GM21447 (cell line): ENCODE results near the gene CNTN3.

Experiments used
- ATAC-seq: cut with Tn5 transposase; IDR thresholded peaks from one replicate; pipeline ENCODE4 v1.9.1; 2021; ENCODE audit not compliant: unreplicated experiment

The CNTN3 gene

DNA sequence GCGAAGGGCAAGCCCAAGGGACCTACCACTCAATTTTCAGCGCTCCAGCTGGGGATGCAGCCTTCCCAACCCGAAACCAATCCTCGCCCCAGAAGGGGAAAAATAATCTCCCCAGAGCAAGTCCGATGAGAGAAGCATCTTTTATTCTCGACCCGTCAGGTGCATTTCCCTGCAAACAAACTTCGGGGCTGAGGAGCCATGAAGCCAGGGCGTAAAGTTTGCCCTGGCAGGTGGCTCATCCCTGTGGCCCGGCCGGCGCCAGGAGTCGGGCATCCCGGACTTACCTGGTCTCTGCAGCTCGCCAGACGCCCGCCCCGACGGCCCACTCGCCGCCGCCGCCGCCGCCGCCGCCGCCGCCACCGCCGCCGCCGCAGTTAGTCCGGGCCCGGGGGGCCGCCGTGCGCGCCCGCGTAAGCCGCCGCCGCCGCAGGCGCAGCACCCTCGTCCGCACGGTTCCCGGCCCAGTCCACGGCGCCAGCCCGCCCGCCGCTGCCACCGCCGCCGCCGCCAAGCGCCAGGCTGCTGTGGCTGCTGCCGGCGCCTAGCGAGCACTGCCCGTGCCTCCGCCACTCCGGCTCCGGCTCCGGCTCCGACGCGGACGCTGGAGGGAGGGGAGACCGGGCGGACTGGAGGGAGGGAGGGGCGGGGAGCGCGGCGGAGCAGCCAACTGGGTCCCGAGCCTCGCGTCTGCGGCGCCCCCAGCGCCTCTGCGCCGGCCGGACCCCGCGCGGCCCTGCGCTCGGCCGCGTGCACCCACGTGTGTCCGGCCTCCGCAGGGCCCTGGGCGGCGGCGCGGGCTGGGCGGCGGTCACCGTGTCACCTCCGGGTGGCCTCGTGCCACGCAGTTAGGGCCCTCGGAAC lies at the start of gene CNTN3:
Gene CNTN3, minus strand, starts transcription at position 553 of the 861 bp plus-strand sequence. CDS start 93,547 bp downstream, outside the sequence.
- no peak for ATAC-seq

- ATAC-seq, result no peak
Measured at GRCh38 chr3:74663178-74663577, 48.7 kb upstream of the CNTN3 start.

DNA sequence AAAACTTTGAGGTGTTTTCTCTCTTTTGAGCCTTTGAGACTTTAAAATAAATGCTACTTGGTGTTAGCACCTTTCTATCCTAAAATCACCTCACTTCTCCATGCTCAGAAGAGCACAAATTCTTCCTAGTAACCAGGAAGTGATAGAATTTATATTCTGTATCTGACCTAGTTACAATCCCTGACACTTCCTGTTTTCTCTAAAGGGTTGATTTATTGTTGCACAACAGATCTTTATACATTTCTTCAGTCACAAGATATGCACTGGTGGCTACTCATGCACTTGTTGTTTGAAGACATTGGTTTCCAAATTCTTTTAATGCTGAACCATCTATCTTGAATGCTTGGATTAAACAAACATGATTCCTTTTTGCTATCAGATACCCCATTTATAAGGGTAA lies 47.2 kb upstream of the CNTN3 start:
- ATAC-seq, result no peak

GRCh38 chr3:74651885-74652284 lies 37.4 kb upstream of the CNTN3 start:
- no peak for ATAC-seq

DNA sequence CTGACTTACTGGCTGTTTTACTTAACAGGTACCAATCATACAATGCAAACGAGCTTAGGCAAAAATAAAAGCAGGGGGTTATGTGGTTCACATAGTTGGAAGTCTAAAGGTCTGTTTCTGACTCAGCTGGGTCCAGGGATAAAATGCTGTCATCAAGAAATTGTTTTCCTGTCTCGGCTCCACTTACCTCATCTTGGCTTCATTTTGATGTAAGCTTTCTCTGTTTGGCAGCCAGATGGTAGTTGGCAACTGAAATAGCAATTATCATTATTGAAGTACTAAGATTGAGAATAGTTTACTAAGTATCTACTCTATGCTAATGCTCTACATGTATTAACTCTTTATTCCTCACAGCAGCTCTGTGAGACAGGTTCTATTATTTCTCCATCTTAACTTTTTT lies 36.8 kb upstream of the CNTN3 start:
- ATAC-seq, result no peak

GRCh38 chr3:74648107-74648506 lies 33.6 kb upstream of the CNTN3 start:
- ATAC-seq, result no peak

- no peak for ATAC-seq
Measured at GRCh38 chr3:74646094-74646493, 31.6 kb upstream of the CNTN3 start.

GRCh38 chr3:74643636-74644035 lies 29.2 kb upstream of the CNTN3 start:
- ATAC-seq, result no peak

- ATAC-seq, result no peak
Measured at GRCh38 chr3:74642876-74643275, 28.4 kb upstream of the CNTN3 start.

GRCh38 chr3:74640211-74640610 lies 25.8 kb upstream of the CNTN3 start:
- no peak for ATAC-seq

DNA sequence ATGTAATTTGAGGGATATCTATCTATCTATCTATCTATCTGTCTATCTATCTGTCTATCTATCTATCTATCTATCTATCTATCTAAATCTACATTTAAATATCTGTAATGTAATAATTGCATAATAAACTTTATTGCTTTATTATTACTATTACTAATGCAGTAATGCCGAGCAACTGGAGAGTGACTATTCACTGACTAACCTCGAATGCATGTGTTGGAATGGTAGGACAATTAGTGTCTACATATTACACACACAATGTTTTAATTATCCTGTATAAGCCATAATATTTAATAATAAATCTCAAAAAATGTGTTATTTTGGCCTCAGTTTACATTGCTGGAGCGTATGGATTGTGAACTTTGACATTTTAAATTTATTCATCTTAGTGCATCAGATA lies 25.2 kb upstream of the CNTN3 start:
- no peak for ATAC-seq

DNA sequence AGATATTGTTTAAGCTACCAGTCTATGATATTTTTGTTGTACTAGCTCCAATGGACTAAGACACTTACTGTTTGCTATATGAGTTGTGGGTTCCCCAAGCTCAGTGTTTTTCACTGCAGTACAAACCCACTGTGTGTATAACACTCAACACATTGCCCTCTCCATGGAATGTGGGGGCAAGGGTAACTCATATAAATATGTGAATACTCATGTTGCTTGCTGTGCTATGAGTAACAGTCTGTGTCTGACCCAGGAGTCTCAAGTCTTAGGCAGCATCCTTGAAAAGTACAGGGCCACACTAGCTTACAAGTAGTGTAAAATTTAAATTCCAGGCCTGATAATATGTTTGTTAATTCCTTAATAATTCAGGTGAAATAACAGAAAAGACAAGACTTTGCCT lies 22.5 kb upstream of the CNTN3 start:
- ATAC-seq, result no peak

DNA sequence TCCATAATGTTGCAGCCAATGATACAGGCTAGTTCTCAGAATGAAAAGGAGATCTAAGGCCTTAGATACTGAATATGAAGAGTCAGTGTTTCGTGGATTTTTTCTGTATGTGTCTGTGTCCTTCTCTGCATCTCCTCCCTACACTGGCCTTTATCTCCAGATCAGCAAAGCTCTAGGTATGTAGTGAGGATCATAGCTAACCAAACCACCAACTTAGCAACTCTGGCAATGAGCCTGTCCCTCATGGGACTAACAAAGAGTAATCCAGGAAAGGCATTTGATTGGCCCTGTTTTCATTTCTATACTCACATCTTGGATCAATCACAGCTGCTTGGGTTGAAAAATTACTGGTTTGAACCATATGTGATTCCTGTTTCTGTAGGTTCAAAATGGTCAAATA lies 18.6 kb upstream of the CNTN3 start:
- ATAC-seq, result no peak

DNA sequence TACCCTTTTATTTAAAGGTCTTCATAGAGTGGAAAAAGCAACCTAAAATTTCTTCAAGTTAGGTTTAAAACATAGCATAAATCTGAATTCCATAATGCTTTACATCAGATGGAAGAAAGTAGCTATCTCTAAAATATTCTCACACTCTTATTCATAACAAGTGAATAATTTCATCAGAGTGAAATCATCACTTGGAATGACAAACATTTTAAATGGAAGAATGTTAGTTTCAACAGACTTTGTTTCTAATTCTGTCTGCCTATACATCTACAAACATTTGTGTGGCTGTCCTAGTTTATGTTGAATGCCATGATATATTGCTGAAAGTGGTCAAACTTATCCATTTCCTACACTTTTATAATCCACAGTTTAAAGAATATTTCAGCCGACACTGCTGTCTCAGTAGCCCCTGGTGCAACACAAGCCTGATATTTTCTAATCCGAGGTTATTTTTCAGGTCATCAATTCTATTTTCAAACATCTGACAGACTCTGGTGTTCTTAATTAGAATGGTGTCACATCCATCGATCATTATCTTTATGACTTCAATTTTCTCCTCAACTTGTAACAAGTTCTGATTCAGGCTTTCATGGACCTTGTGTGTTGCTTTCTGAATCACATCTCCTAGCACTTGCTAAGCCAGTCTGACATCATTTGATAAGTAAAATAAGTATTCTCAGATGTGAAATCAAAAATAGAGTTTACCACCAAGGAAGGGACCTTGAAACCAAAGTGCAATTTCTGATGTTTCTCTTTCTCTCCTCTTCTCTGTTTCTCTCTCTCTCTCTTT lies 17.1 kb upstream of the CNTN3 start:
- no peak for ATAC-seq

GRCh38 chr3:74630602-74631001 lies 16.1 kb upstream of the CNTN3 start:
- ATAC-seq, result no peak

GRCh38 chr3:74626011-74626410 lies 11.6 kb upstream of the CNTN3 start:
- ATAC-seq, result no peak

DNA sequence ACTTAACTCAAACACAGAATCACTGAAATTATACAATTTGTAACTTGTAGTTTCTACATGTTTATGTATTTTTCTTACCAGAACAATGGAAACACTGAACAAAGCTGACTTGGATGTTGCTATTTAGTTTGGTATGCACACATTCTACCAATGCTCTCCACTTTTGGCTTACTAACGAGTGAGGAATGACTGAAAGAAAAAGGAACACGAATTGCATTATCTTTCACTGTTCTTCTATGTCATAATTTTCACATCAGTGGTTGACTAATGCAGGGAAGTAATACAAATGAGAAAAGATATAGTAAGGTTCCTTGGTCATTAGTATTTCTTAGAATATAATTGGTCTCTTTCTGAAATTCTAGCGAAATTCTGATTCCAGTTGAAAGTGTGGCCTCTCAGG lies 9.8 kb upstream of the CNTN3 start:
- no peak for ATAC-seq

GRCh38 chr3:74623261-74623836 lies 8.9 kb upstream of the CNTN3 start:
- ATAC-seq, result no peak

DNA sequence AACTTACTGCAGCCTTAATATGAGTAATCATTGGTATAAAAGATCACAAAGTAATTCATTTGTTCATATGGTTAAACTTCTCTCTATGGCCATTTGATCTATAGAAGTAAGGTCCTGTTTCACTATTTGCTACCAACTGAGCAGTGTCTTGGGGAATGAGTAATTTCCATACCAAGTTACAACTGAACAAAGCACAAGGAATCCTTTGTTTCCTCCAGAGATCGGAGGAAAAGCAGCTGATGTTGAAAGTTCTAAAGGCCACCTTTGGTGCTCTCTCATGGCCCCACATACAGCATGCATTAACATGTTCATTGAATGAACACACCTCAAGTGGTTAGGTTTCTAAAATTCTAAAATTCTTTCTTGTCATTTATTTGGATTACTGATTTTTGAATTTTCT lies 7.1 kb upstream of the CNTN3 start:
- ATAC-seq, result no peak

- no peak for ATAC-seq
Measured at GRCh38 chr3:74617776-74618175, 3.3 kb upstream of the CNTN3 start.

DNA sequence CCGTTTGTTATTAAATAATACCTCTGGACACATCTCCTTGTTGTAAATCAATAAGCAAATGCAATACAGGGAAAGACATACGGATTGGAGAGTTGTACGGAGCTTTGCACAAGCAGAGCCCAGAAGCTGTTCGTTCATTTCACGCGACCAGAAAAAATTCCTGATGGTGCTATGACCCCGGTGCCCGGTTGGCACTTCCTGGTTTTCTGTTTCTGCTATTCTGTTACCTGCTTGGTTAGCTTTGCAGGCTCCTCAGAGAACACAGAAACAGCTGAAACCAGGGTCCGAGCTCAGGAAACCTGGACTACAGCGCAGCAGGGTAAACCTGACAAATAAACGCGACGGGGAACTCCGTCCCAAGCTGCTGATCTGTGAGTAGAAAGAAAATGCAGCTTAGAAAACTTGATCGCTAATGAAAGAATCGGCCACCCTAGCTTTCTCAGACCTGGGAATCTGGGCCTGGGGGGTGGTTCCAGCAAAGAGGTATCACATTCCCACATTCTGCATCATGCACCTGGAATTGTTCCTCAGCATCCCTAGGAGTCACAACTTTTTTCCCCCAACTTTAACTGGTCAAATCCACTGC lies 845 bp downstream of the CNTN3 start:
- ATAC-seq, result no peak

DNA sequence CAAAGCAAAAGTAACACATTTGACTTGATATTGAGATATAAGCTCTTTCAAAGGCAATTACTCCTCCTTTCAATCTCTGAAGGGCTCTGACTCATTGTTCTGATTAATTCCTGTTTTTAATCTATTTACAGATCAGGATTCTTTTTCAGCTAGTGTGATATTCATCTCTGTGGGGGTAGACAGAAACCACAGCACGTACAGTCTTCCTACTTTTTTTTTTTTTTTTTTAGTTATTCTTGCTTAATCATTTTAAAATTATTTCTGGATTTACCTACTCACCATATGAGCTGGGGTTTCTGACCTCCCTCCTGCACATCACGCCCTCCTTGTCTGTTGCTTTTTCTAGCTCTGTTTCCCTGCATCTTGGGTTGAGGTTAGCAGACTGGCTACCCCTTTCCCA lies 1.4 kb downstream of the CNTN3 start:
- no peak for ATAC-seq
